IMR-90 (cell line): ENCODE data around the gene CIT. TPM values are rescaled to one million over a fixed set of nuclear protein-coding genes. Genes with fewer than 3 reads are reported as not detected.

ENCODE experiments used
- ATAC-seq: fragments of 200-7000 bp; cut with Tn5 transposase; 2 replicates; pipeline ENCODE4 v1.9.1; 2020; ENCODE audit warnings: low read depth, mild to moderate bottlenecking, moderate library complexity
- BruUV-seq: library from RNA; stranded (reverse); fragments of 400-500 nt; replicated peaks from 2 replicates; lab custom pipeline; 2021; lab: Mats Ljungman, UMichigan
- CTCF ChIA-PET: fragments of 300-600 bp; formaldehyde crosslinking; extraction: SDS; loops from one replicate; lab custom pipeline; 2021; ENCODE audit warnings: antibody characterized with exemption; lab: Yijun Ruan, JAX
- POLR2A ChIA-PET: fragments of 300-600 bp; sonication (Branson Sonifier 250); formaldehyde crosslinking; loops from one replicate; lab custom pipeline; 2022; ENCODE audit warnings: antibody characterized with exemption; ENCODE audit not compliant: unreplicated experiment; lab: Charles Lee
- DNase-seq: peaks from one replicate; pipeline ENCODE4 v3.0.0; 2013
- H2AFZ ChIP-seq: replicated peaks from 2 replicates; pipeline ENCODE3; 2013; ENCODE audit warnings: low read length, mild to moderate bottlenecking; ENCODE audit not compliant: poor library complexity
- H2AK5ac ChIP-seq: 2 replicates; pipeline ENCODE4 v1.6.1; 2013; ENCODE audit warnings: low read depth, low read length, inconsistent platforms
- H2AK9ac ChIP-seq: replicated peaks from 2 replicates; pipeline ENCODE3; 2013; ENCODE audit warnings: mild to moderate bottlenecking, low read depth, low read length, moderate library complexity; ENCODE audit not compliant: poor library complexity
- H2BK120ac ChIP-seq: 2 replicates; pipeline ENCODE4 v1.6.1; 2013; ENCODE audit warnings: low read depth, low read length, inconsistent platforms
- H2BK15ac ChIP-seq: 3 replicates; pipeline ENCODE4 v1.6.1; 2013; ENCODE audit warnings: low read depth, low read length, inconsistent platforms
- H2BK20ac ChIP-seq: 2 replicates; pipeline ENCODE4 v1.6.1; 2013; ENCODE audit warnings: low read depth, mild to moderate bottlenecking, inconsistent platforms, low read length, moderate library complexity
- H2BK5ac ChIP-seq: 2 replicates; pipeline ENCODE4 v1.6.1; 2013; ENCODE audit warnings: mild to moderate bottlenecking, low read depth, low read length, inconsistent platforms; ENCODE audit not compliant: poor library complexity, severe bottlenecking
- H3K14ac ChIP-seq: replicated peaks from 2 replicates; pipeline ENCODE4 v1.6.1; 2013; ENCODE audit warnings: low read depth, low read length, inconsistent platforms
- H3K18ac ChIP-seq: 2 replicates; pipeline ENCODE4 v1.6.1; 2013; ENCODE audit warnings: low read depth, low read length, control low read depth
- H3K23ac ChIP-seq: 2 replicates; pipeline ENCODE4 v1.6.1; 2013; ENCODE audit warnings: low read depth, low read length, inconsistent platforms
- H3K27ac ChIP-seq: 2 replicates; pipeline ENCODE4 v1.5.1; 2013; ENCODE audit warnings: mild to moderate bottlenecking, control low read depth, low read length; ENCODE audit not compliant: insufficient read depth
- H3K27me3 ChIP-seq: 2 replicates; pipeline ENCODE4 v1.6.1; 2013; ENCODE audit warnings: low read length; ENCODE audit not compliant: control insufficient read depth, insufficient read depth
- H3K36me3 ChIP-seq: 2 replicates; pipeline ENCODE4 v1.6.1; 2013; ENCODE audit warnings: low read length, mixed read lengths; ENCODE audit not compliant: control insufficient read depth, insufficient read depth
- H3K4ac ChIP-seq: 2 replicates; pipeline ENCODE4 v1.6.1; 2013; ENCODE audit warnings: low read depth, low read length, inconsistent platforms
- H3K4me1 ChIP-seq: 2 replicates; pipeline ENCODE4 v1.6.1; 2013; ENCODE audit warnings: low read length, mixed read lengths; ENCODE audit not compliant: control insufficient read depth, insufficient read depth
- H3K4me2 ChIP-seq: 2 replicates; pipeline ENCODE4 v1.6.1; 2013; ENCODE audit warnings: low read depth, mild to moderate bottlenecking, control low read depth, low read length, moderate library complexity
- H3K4me3 ChIP-seq: 2 replicates; pipeline ENCODE4 v1.5.1; 2013; ENCODE audit warnings: low read depth, mild to moderate bottlenecking, control low read depth, low read length, moderate library complexity; ENCODE audit not compliant: insufficient read depth
- H3K56ac ChIP-seq: 2 replicates; pipeline ENCODE4 v1.6.1; 2013; ENCODE audit warnings: low read length, inconsistent platforms; ENCODE audit not compliant: insufficient read depth; ENCODE audit errors: extremely low read depth
- H3K79me1 ChIP-seq, 2 experiments: 2 replicates each; pipeline ENCODE4 v1.6.1; 2013; ENCODE audit warnings: low read length in 2 of 2, inconsistent platforms in 1 of 2, low read depth in 1 of 2
- H3K9ac ChIP-seq: 2 replicates; pipeline ENCODE4 v1.6.1; 2013; ENCODE audit warnings: low read depth, low read length, control low read depth
- H3K9me1 ChIP-seq: 2 replicates; pipeline ENCODE4 v1.6.1; 2013; ENCODE audit warnings: low read length, inconsistent platforms; ENCODE audit not compliant: insufficient read depth
- H3K9me3 ChIP-seq: 2 replicates; pipeline ENCODE4 v1.6.1; 2013; ENCODE audit warnings: low read length; ENCODE audit not compliant: control insufficient read depth, insufficient read depth
- H4K20me1 ChIP-seq: 2 replicates; pipeline ENCODE4 v1.6.1; 2013; ENCODE audit warnings: low read length, inconsistent platforms; ENCODE audit not compliant: insufficient read depth
- H4K5ac ChIP-seq: 2 replicates; pipeline ENCODE4 v1.6.1; 2013; ENCODE audit warnings: mild to moderate bottlenecking, low read depth, low read length, control low read depth
- H4K8ac ChIP-seq, 2 experiments: 2 replicates each; pipeline ENCODE4 v1.6.1; 2013; ENCODE audit warnings: low read depth in 2 of 2, low read length in 2 of 2, control low read depth in 1 of 2, inconsistent platforms in 1 of 2
- H4K91ac ChIP-seq: 2 replicates; pipeline ENCODE4 v1.6.1; 2013; ENCODE audit warnings: low read depth, low read length, inconsistent platforms; ENCODE audit not compliant: insufficient read depth
- MAFK ChIP-seq: IDR thresholded peaks from 2 replicates; pipeline ENCODE4 v1.6.1; 2012; ENCODE audit warnings: low read depth, low read length, improper control_type of control experiment
- MAZ ChIP-seq: IDR thresholded peaks from 2 replicates; pipeline ENCODE4 v1.6.1; 2012; ENCODE audit warnings: low read depth, mild to moderate bottlenecking, low read length, improper control_type of control experiment, moderate library complexity, borderline replicate concordance
- WGBS, 2 experiments: methylation state at CpG; one replicate each; pipeline versions ENCODE4 v1.1.5 to v1.1.7; 2013; ENCODE audit warnings: missing lambda C conversion rate in 2 of 2; ENCODE audit not compliant: insufficient read length in 1 of 2; ENCODE audit errors: extremely low coverage in 2 of 2; 5-methylcytosine and 5-hydroxymethylcytosine counted together
- dilution Hi-C: fragments of 300-500 bp; cut with HindIII; formaldehyde crosslinking; loops from one replicate; pipeline ENCODE4 v1.14.3; 2018; ENCODE audit warnings: low sequenced_read_pairs; ENCODE audit not compliant: unreplicated experiment
- in situ Hi-C: fragments of 300-500 bp; cut with MboI; formaldehyde crosslinking; loops from 3 replicates; pipeline ENCODE4 v1.14.3; 2019; ENCODE audit warnings: low sequenced_read_pairs, inconsistent platforms, mixed read lengths
- intact Hi-C: fragments of 100-400 bp; cut with micrococcal nuclease; formaldehyde crosslinking; loops from 2 replicates; pipeline ENCODE4 v1.10.0; 2022
- polyA plus RNA-seq, 3 experiments: library from polyadenylated mRNA; depleted of rRNA; stranded (reverse); fragments of >200 nt; gene quantifications; 2 replicates each; pipeline ENCODE4 v1.2.3, GENCODE V29; 2012; ENCODE audit warnings: low replicate concordance in 1 of 3
- total RNA-seq: library from RNA; depleted of rRNA; stranded (reverse); fragments of >200 nt; gene quantifications from 2 replicates; pipeline ENCODE4 v1.2.3, GENCODE V29; 2012
- TF ChIP-seq, protein P1 (sequence below): fragments of 150-350 bp; IDR thresholded peaks from 2 replicates; pipeline ENCODE4 v1.6.1; 2016; ENCODE audit warnings: low read depth, mild to moderate bottlenecking, low read length, moderate library complexity, borderline replicate concordance

Gene CIT
- total and polyA plus RNA-seq, 2 of the 4 experiments (the other 2 are of a cell fraction), result 13.1 to 21.0 TPM

DNA sequence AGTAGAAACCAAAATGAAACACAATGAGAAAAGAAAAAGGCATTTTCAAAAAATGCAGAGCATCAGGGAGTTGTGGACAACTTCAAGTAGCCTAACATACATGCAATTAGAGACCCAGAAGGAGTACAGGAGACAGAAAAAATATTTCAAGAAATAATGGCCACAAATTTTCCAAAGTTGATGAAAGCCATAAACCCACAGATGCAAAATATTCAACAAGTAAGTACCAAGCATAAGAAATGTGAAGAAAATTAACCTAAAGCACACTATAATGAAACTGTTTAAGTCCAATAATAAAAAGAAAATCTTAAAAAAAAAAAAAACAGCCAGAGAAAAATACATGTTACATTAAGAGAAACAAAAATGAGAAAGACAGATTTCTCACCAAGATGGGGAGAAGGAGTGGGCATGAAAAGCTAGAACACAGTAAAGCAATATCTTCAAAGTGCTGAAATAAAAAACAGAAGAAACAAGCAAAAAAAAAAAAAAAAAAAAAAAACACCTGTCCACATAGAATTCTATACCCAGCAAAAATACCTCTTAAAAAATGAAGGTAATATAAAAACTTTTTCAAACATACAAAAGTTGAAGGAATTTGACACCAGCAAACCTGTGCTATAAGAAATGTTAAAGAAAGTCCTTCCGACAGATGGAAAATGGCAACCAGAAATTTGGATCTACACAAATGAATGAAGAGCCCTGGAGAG, 132.1 kb downstream of the CIT start:
- dilution Hi-C loops, result no loop called here
- CTCF ChIA-PET, result no interaction called here
- no CpG with 5 or more reads among the region's 1 CpG for WGBS, 2 experiments

More for the DNA sequence above, 132.1 kb downstream of the CIT start:
- Histone ChIP-seq H3K9me1 (no peaks in the 10 kb centered on the region), H3K18ac (no peak overlapping the region), H3K56ac (no peak overlapping the region), H3K4me1 (no peaks in the 10 kb centered on the region), H4K8ac (no peak overlapping the region), H3K14ac (no peak overlapping the region), H4K5ac (no peak overlapping the region), H3K23ac (no peak overlapping the region), H2AK5ac (no peak overlapping the region), H3K4me3 (no peak overlapping the region), H2AK9ac (no peak overlapping the region), H3K27me3 (no peaks in the 10 kb centered on the region), H2AFZ (no peak overlapping the region), H4K20me1 (no peaks in the 10 kb centered on the region), H2BK20ac (no peak overlapping the region), H2BK120ac (no peak overlapping the region), H3K79me1 (no peaks in the 10 kb centered on the region), H3K9ac (no peak overlapping the region), H3K4me2 (no peak overlapping the region), H4K91ac (no peak overlapping the region), H3K36me3 (peaks cover 5% of the 10 kb centered on the region; the same call in 1 of the 2 replicates), H3K4ac (no peak overlapping the region), H3K27ac (no peak overlapping the region), H2BK5ac (no peak overlapping the region), H2BK15ac (no peak overlapping the region), H3K9me3 (peaks cover 4% of the 10 kb centered on the region; the same call in 1 of the 2 replicates)
- ATAC-seq (no peak), DNase-seq (no peak)
- no TSS peak for BruUV-seq
- intact Hi-C loops (no loop called here), in situ Hi-C loops (no loop called here)
- POLR2A ChIA-PET, result no interaction called here
- TF ChIP-seq, protein P1, sequence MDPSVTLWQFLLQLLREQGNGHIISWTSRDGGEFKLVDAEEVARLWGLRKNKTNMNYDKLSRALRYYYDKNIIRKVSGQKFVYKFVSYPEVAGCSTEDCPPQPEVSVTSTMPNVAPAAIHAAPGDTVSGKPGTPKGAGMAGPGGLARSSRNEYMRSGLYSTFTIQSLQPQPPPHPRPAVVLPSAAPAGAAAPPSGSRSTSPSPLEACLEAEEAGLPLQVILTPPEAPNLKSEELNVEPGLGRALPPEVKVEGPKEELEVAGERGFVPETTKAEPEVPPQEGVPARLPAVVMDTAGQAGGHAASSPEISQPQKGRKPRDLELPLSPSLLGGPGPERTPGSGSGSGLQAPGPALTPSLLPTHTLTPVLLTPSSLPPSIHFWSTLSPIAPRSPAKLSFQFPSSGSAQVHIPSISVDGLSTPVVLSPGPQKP, result no peak
- TF ChIP-seq MAFK (no peak), MAZ (no peak)
